SK-N-SH treated with all-trans-retinoic acid at 6 μM for 48 hours (cell line): ENCODE results near the gene CR1.
"Not testable (repeated sequence)": the region's sequence is repeated elsewhere in the genome, so short reads cannot be mapped to it uniquely, and the experiment has no call there.

ENCODE experiments used
- ATAC-seq: fragments of 200-7000 bp; cut with Tn5 transposase; 3 replicates; pipeline ENCODE4 v1.9.1; 2020; ENCODE audit warnings: mild to moderate bottlenecking, moderate library complexity
- BACH2 ChIP-seq: fragments of 250-450 bp; sonication (Bioruptor Pico); IDR thresholded peaks from 2 replicates; pipeline ENCODE4 v1.9.0; 2021; ENCODE audit warnings: mild to moderate bottlenecking, borderline replicate concordance
- CSRNP3 ChIP-seq: fragments of 250-450 bp; sonication (Bioruptor Pico); IDR thresholded peaks from 2 replicates; pipeline ENCODE4 v1.5.1; 2021; ENCODE audit warnings: mild to moderate bottlenecking, moderate library complexity
- ESRRG ChIP-seq: fragments of 250-450 bp; sonication (Bioruptor Pico); IDR thresholded peaks from 2 replicates; pipeline ENCODE4 v1.6.1; 2021; ENCODE audit warnings: mild to moderate bottlenecking
- GLIS3 ChIP-seq: fragments of 250-450 bp; sonication (Bioruptor Pico); IDR thresholded peaks from 2 replicates; pipeline ENCODE4 v1.5.0; 2020; ENCODE audit warnings: mild to moderate bottlenecking, moderate library complexity
- ISL1 ChIP-seq: fragments of 250-450 bp; sonication (Bioruptor Pico); IDR thresholded peaks from 2 replicates; pipeline ENCODE4 v2.1.2; 2022; ENCODE audit warnings: mild to moderate bottlenecking, moderate library complexity
- OSR1 ChIP-seq: fragments of 250-450 bp; sonication (Bioruptor Pico); IDR thresholded peaks from 2 replicates; pipeline ENCODE4 v1.8.0; 2022; ENCODE audit warnings: moderate library complexity, mild to moderate bottlenecking, inconsistent platforms
- POU6F1 ChIP-seq: fragments of 250-450 bp; sonication (Bioruptor Pico); IDR thresholded peaks from 2 replicates; pipeline ENCODE4 v1.8.0; 2021; ENCODE audit warnings: low read depth, mild to moderate bottlenecking, moderate library complexity, borderline replicate concordance
- PPARA ChIP-seq: fragments of 250-450 bp; sonication (Bioruptor Pico); IDR thresholded peaks from 2 replicates; pipeline ENCODE4 v1.5.0; 2020; ENCODE audit warnings: mild to moderate bottlenecking, borderline replicate concordance
- RARB ChIP-seq: fragments of 250-450 bp; sonication (Bioruptor Pico); IDR thresholded peaks from 2 replicates; pipeline ENCODE4 v1.8.0; 2021; ENCODE audit warnings: mild to moderate bottlenecking, moderate library complexity
- SNAI2 ChIP-seq: fragments of 250-450 bp; sonication (Bioruptor Pico); IDR thresholded peaks from 2 replicates; pipeline ENCODE4 v1.5.0; 2020; ENCODE audit warnings: mild to moderate bottlenecking, moderate library complexity
- TOX ChIP-seq: fragments of 250-450 bp; sonication (Bioruptor Pico); IDR thresholded peaks from 2 replicates; pipeline ENCODE4 v1.8.0; 2021; ENCODE audit warnings: mild to moderate bottlenecking, moderate library complexity, borderline replicate concordance
- TSHZ2 ChIP-seq: fragments of 250-450 bp; sonication (Bioruptor Pico); IDR thresholded peaks from 2 replicates; pipeline ENCODE4 v1.5.0; 2020; ENCODE audit warnings: mild to moderate bottlenecking, moderate library complexity
- ZC3H10 ChIP-seq: fragments of 250-450 bp; sonication (Bioruptor Pico); IDR thresholded peaks from 2 replicates; pipeline ENCODE4 v1.5.1; 2021; ENCODE audit warnings: mild to moderate bottlenecking, moderate library complexity
- ZFP3 ChIP-seq: fragments of 250-450 bp; sonication (Bioruptor Pico); IDR thresholded peaks from 2 replicates; pipeline ENCODE4 v1.5.0; 2020; ENCODE audit warnings: mild to moderate bottlenecking, moderate library complexity
- ZFP30 ChIP-seq: fragments of 450-650 bp; formaldehyde crosslinking; IDR thresholded peaks from 2 replicates; pipeline ENCODE4 v1.5.0; 2022; ENCODE audit warnings: mild to moderate bottlenecking, moderate library complexity
- ZNF565 ChIP-seq: fragments of 450-650 bp; formaldehyde crosslinking; conservative IDR thresholded peaks from 2 replicates; pipeline ENCODE4 v1.5.0; 2020; ENCODE audit warnings: low read depth, mild to moderate bottlenecking, moderate library complexity
- ZNF70 ChIP-seq: fragments of 450-650 bp; formaldehyde crosslinking; IDR thresholded peaks from 2 replicates; pipeline ENCODE4 v1.5.0; 2020; ENCODE audit warnings: mild to moderate bottlenecking, moderate library complexity
- ZNF8 ChIP-seq: fragments of 450-650 bp; formaldehyde crosslinking; IDR thresholded peaks from 2 replicates; pipeline ENCODE4 v1.5.0; 2020; ENCODE audit warnings: mild to moderate bottlenecking, moderate library complexity

Gene CR1

GRCh38 chr1:207633226-207633625, 137.3 kb downstream of the CR1 start:
- TF ChIP-seq SNAI2 (CRISPR knock-in tag) = no peak
- TF ChIP-seq GLIS3 (CRISPR knock-in tag) = no peak
- no peak for TF ChIP-seq TOX (CRISPR knock-in tag)
- TF ChIP-seq BACH2 (CRISPR knock-in tag) = no peak
- TF ChIP-seq ISL1 (CRISPR knock-in tag) = no peak
- no peak for TF ChIP-seq CSRNP3
- no peak for TF ChIP-seq TSHZ2 (CRISPR knock-in tag)
- no peak for TF ChIP-seq RARB (CRISPR knock-in tag)
- no peak for TF ChIP-seq ZNF70
- no peak for TF ChIP-seq ESRRG
- no peak for TF ChIP-seq PPARA (CRISPR knock-in tag)
- no peak for TF ChIP-seq ZFP30
- no peak for TF ChIP-seq ZFP3
- no peak for TF ChIP-seq POU6F1
- TF ChIP-seq ZNF565 (CRISPR knock-in tag) = no peak
- TF ChIP-seq ZC3H10 (CRISPR knock-in tag) = no peak
- no peak for TF ChIP-seq OSR1 (CRISPR knock-in tag)
- TF ChIP-seq ZNF8 (CRISPR knock-in tag) = no peak
- ATAC-seq = no peak

- ATAC-seq = not testable (repeated sequence)
Measured at GRCh38 chr1:207633699-207634289, 137.8 kb downstream of the CR1 start.

- ATAC-seq = not testable (repeated sequence)
Measured at GRCh38 chr1:207634293-207634692, 138.3 kb downstream of the CR1 start.

- ATAC-seq = not testable (repeated sequence)
Measured at GRCh38 chr1:207635569-207636186, 139.7 kb downstream of the CR1 start.

- ATAC-seq = not testable (repeated sequence)
Measured at GRCh38 chr1:207638487-207639145, 142.7 kb downstream of the CR1 start.

GRCh38 chr1:207639362-207639761, 143.4 kb downstream of the CR1 start:
- not testable (repeated sequence) for ATAC-seq
